ENCODE data around the gene ADARB1.
"Not testable (repeated sequence)": the region's sequence is repeated elsewhere in the genome, so short reads cannot be mapped to it uniquely, and the experiment has no call there.

The ADARB1 gene

DNA sequence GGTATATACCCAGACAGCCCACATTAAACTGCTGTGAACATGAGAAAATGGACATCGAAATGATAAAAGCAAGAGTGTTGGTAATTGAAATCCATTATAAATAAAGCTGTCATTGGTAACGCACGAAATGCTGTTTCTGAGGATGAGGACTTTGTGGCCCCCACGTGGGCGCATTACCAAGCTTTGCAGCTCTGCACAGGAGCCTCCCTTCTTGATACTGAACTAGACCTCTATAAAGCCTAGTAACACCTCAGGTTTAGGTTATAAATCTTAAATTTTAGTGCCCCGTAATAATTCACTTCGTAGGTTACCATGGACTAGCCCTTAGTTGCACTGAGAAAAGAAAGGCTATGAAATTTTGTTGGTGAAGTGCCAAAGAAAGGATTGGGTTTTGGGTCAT, 45.4 kb downstream of the ADARB1 start:
- no peak for DNase-seq

DNA sequence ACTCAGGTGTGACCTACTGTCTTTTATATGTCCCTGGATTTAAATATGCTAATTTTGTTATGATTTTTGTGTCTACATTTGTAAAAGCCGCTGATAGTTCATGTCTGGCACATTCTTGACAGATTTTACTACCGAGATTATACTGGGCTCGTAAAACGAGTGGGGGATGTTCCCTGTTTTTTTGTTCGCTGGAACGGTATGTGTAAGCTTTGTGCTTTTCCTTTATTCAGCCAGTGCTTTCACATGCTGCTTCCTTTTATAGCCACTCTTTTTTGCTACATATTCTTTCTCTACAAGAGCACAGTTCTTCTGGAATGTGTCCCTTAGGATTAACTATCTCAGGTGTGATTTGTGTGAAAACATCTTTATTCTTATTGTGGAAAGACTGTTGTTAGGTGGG, 46.6 kb downstream of the ADARB1 start:
- DNase-seq, result no peak

DNA sequence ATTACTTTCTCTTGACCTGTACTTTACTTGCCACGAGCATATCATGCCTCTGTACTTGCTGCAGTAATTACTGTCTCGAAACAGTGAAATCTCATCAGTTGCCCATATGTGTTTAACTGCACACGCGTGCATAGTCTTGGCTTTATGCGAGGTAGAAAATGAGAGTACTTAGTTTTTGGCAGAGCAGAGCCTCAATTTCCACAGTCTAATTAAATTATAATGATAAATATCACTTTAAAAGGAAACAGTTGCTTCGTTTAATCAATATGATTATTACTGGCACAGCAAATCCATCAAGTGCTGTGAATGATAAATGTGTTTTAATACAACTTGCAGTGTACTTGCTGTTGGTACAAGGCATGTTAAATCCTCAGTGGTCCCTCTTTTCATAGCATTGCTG, 47.6 kb downstream of the ADARB1 start:
- DNase-seq, result no peak

DNA sequence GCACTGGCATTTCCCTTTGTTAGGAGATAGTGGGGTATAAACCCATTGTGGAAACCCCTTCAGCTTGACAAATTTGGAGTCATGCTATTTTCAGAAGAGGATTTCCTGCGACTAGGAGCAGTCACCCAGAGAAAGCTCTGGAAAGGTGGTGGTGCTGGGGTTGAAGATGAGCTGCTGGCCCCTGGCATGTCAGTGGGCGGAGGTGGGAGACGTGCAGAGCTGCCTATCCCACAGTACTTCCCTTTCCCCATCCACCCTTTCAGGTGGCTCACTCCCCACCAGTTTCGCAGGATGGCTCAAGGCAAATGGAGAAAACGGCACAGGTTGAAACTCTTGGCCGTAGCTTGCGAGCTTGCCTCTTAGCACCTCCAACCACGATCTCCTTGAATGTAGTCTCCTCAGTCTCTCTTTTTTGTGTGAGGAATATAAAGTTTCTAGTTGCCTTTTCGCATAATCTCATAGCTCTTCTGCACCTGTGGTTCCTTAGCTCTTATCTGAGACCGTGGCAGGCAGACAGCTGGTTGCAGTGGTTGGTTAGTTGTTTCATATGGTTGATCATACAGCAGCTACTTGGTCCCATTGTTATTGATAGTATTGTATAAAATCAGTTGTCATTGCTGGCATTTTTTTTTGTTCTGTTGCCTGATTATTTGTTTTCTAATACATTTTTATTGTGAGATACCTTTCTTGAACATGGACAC, 48.2 kb downstream of the ADARB1 start:
- DNase-seq, result no peak

DNA sequence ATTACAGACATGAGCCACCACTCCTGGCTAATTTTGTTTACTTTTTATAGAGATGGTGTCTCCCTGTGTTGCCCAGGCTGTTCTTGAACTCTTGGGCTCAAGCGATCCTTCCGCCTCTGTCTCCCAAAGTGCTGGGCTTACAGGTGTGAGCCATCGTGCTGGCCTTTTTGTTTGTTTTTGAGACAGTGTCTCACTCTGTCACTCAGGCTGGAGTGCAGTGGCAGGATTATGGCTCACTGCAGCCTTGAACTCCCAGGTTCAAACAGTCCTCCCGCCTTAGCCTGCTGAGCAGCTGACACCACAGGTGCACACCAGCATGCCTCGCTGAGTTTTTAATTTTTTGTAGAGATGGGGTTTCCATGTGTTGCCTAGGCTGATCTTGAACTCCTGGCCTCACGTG, 49.1 kb downstream of the ADARB1 start:
- DNase-seq, result no peak

DNA sequence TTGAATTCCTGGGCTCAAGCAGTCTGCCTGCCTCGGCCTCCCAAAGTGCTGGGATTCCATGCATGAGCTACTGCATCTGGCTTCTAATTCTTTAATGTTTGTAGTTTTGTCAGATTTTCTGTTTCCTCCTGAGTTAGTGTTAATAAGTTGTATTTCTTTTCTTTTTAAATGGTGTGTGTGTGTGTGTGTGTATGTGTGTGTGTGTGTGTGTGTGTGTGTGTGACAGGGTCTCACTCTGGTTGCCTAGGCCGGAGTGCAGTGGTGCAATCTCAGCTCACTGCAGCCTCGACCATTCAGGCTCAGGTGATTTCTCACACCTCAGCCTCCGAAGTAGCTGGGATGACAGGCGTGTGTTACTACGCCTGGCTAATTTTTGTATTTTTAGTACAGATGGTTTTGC, 50.2 kb downstream of the ADARB1 start:
- DNase-seq, result no peak

DNA sequence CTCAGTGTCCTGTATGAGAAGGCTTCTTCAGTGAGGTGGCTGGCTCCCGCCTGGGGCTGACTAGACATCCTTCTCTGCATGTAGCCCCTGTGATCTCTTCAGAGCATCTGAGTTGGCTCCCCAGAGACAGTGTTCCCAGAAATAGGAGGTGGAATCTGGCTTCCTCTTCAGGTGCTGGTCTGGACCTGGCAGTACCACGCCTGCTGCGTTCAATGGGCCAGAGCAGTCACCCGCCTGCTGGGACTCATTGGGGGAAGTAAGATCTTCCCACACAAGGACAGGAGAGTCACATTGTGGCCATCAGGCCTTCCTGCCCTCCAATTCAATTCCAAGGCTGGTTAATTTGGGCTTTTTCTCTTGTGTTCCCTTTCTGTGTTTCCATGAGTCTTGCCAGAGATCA, 51.0 kb downstream of the ADARB1 start:
- DNase-seq, result no peak

DNA sequence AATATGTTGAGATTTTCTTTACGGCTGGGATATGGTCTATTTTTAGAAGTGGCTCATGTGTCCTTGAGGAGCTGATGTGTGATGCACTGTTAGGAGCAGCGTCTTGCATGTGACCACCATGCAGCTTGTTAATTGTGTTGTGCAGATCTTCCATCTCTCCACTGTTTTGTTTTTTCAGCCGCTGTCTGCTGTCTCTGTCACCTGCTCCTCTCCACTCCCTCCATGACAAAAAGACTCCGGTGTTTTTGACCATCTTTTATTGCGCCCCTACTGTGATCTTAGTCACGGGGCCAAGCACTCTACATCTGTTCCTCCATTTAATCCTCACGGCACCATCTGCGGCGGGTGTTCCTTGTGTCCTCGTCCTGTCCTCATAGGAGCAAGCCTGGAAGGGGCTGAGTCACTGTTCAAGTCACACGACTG, 51.8 kb downstream of the ADARB1 start:
- no peak for DNase-seq

DNA sequence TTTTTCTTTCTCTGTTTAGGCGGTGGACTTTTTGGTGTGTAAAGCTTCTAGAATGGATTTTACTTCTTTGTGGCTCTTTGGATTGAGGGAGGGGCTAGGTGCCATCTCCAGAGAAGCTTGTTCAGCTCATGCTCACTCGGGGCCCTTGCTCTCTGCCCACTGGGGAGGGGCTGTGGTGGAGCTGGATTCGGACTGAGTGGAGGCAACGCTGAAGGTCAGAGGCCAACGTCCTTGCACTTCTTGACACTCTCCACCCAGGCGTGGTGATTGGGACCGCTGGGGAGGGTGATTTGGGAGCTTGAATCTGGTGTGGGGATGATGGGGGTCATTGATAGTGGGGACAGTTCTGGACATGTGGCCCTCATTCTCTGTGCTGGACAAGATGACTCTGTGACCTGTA, 52.6 kb downstream of the ADARB1 start:
- DNase-seq, result no peak

DNA sequence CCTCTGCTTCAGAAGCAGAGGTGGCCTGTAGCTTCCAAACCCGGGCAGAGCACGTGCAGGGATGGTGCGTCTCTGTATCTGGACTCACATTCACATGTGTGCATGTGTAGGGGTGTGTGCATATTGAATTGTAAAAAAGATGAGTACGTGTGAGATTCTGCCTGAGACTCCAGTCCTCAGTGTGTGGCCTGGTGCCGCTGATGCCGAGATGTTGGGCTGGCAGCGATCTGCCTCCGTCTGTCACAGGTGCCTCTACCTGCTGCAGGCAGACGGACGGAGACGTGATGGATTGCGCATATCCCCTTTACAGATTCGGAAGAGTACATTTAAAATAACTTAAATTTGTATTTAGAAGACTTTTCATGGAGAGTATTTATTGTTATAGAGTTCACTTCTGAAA, 53.6 kb downstream of the ADARB1 start:
- no peak for DNase-seq

DNA sequence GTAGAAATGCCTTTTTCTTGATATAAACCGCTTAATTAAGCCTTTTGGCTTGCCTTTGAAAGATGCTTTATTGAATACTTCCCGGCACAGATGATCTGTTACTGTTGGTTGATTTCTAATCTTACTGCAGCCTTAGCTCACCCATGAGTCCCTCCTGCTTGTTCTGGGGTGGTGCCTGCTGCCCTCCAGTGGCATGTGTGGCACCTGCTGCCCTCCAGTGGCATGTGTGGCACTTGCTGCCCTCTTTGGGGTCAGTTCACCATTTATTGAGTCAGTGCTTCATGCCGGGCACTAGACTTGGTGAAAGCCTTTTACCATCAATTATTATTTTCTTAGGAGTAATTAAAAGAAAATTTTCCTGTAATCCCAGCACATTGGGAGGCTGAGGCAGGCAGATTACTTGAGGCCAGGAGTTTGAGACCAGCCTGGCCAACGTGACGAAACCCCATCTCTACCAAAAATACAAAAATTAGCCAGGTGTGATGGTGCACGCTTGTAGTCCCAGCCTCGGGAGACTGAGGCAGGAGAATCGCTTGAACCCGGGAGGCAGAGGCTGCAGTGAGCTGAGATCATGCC, 54.3 kb downstream of the ADARB1 start:
- no peak for DNase-seq

DNA sequence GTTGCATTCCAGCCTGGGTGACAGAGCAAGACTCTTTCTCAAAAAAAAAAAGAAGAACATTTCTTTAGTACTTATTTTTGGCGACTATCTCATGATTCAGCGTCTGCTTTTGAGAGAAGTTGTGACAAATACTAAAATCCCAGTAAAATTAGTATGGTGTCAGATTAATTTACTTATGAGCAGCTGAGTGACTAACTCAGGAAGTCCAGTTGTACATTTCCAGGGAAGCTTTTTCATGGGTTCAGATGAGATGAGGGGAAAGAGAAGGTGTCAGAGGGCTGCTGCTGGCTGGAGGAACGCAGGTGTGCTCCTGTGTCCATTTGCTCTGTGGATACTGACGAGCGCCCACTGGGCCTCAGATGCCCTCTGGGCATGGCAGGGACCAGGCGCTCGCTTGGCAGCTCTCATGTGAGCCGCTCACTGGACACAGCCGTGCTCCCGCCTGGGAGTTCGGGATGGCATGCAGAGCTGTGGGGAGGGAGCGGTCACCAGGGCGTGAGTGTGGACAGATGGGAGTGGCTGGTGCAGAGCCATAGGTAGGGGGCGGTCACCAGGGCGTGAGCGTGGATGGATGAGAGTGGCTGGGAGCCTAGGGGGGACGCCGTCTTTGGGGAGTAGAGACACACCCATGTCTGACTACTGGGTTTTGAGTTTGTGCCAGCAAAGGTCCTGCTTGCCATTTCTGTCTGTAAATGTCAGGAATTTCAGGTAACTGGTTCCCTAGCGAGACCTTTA, 55.0 kb downstream of the ADARB1 start:
- DNase-seq, result no peak

DNA sequence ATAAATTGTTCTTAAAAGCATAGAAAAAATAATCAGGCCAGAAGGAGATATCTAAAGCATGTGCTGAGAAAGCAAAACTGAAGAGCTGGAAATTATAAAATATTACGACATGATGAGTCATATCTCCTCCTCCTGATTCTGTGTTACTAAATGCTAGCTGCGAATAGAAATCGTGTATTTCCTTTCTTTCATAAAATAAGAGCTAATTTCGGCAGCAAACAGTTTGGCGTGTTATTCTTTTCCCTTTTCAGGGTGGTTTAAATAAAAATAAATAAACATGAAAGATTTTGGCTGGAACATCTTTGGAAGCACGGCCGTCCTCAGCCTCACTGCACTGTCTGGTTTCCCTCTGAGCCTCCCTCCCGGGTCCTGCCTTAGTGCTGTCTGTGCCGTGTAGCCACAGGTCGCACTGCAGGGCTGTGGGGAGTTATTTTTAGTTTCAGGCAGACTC, 56.0 kb downstream of the ADARB1 start:
- DNase-seq, result no peak

DNA sequence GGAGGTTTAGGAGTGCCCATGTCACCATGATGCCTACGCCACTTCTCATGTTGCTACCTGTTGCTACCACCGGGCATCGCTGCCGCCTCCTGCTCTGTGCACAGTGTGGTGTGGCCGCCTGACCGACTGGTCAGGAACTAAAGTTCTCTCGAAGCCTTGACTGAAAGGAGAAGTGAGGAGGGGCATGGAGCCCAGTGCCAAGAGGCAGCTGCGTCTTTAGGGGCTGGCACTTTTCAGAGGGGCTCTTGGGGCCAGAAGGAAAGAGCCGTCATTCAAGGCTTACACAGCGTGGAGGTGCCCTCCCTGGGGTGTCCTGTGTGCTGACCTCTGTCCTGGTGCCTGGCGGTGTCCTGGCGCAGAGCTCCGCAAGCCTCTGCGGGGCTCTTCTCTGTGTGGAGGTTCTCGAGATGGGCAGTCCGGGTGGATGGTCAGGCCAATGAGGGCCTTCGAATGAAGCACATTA, 57.2 kb downstream of the ADARB1 start:
- DNase-seq, result no peak

DNA sequence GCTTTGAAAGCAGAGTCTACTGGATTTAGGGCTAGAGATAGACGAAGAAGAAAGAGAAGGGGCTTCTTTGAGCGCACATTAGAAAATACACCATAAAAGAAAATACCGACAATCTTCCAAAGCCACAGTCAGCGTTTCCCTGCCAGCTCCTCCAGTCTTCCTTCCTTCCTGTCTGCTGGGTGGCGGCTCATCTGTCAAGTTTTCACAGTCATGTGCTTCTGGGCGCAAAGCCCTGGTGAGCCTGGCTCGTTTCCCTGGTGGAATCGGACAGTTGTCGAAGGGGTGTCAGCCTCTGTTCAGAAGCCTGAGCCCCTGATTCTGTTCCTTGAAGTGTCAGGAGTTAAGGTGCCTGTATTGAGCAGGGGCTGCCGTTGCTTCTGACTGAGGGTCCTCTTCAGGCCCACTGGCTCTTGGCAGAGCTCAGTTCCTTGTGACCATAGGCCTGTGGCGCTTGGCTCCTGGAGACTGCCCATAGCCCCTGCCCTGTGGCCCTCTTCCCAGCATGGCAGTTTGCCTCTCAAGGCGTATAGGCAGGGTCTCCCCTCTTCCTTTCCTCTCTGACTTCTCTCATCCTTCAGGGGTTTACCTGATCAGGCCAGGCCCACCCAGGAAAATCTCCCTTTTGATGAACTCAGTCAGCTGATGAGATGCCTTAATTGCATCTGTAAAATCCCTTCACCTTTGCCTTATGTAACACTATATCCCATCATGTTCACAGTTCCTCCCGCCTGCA, 58.6 kb downstream of the ADARB1 start:
- DNase-seq, result no peak

DNA sequence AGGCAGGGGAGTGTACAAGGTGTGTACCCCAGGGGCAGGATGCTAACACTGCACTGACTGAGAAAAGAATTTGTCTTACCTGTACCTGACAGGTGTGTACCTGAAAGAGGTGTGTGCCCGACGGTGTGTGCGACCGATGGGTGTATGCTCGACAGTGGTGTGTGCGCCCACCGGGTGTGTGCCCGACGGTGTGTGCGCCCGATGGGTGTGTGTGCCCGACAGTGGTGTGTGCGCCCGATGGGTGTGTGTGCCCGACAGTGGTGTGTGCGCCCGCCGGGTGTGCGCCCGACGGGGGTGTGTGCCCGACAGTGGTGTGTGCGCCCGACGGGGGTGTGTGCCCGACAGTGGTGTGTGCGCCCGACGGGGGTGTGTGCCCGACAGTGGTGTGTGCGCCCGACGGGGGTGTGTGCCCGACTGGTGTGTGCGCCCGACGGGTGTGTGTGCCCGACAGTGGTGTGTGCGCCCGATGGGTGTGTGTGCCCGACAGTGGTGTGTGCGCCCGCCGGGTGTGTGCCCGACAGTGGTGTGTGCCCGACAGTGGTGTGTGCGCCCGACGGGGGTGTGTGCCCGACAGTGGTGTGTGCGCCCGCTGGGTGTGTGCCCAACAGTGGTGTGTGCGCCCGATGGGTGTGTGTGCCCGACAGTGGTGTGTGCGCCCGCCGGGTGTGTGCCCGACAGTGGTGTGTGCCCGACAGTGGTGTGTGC, 59.3 kb downstream of the ADARB1 start:
- DNase-seq, result not testable (repeated sequence)

DNA sequence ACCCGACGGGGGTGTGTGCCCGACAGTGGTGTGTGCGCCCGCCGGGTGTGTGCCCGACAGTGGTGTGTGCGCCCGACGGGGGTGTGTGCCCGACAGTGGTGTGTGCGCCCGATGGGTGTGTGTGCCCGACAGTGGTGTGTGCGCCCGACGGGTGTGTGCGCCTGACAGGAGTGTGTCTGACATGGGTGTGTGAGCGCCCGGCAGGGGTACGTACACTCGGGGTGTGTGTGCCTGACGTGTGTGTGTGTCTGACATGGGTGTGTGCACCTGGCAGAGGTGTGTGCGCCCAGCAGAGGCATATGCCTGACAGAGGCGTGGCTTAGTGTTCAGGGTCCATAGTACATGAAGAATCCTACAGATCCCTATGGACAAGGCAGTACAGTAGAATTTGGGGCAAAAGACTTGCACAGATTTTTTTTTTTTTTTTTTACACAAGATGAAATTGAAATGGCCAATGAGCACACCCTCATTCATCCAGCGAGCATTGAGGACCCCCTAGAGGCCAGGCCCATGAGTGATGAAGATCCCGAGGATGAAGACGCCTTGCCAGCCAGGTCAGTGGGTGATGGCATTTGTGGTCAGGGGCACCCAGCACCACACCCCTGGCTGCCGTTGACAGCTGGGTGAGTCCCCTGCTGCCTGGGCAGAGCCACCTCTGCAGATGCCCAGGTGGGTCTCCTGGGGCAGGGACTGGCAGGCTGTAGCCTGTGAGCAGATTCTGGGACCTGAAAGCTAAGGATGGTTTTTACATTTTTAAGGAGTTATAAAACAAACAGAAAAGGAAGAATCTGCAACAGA, 60.1 kb downstream of the ADARB1 start:
- no peak for DNase-seq

DNA sequence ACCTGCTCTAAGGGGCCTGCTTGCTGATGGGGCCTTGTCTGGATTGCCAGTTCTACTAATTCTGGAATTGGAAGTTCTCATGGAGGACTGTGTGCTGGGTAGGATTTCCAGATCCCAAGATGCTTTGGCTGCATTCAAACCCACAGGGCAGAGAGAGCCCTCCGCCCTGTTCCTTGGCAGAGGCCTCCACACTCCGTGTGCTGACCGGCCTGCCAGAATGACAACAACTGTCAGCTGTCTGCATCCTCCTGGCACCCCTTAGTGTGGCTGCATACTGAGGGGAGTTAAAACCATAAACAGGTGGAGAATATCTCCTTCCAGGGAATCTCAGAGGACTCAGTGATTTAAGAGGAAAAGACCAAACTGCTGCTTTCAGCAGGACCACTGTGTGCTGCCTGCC, 60.7 kb downstream of the ADARB1 start:
- DNase-seq, result no peak

DNA sequence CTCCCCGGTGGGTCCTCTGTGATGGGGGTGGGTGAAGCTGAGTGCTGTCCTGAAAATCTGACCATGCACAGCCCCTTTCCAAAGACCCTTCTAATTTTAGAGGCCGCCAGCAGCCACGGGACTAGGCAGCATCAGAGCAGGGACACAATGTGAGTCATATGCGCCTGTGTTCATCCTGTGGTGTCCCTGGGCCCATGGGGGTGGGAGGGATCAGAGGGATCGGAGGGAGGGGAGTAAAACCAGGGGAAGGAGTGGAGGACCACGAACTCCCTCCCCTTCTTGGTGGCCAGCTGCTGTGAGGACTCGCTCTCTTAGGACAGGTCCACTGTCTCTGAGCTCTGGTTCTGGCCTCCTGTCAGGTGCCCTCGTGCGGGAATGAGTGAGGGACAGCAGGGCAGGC, 61.5 kb downstream of the ADARB1 start:
- DNase-seq, result no peak

DNA sequence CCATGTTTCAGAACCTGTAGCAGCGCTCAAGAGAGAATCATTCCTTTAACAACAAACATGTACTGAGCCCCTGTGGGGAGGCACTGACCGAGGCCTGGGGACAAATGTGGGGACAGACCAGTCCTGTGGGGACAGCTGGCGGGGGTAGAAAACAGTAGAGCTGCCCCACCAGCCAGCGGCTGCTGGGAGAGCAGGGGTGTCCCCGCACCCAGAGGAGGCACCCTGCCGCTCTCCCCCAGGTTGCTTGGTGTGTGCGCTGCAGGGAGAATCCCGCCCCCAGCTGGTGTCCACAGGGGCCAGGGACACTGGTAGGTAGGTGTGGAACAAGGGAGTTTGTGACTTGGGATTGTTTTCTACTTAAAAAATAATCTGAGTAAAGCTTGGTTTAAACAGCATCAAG, 62.1 kb downstream of the ADARB1 start:
- no peak for DNase-seq

DNA sequence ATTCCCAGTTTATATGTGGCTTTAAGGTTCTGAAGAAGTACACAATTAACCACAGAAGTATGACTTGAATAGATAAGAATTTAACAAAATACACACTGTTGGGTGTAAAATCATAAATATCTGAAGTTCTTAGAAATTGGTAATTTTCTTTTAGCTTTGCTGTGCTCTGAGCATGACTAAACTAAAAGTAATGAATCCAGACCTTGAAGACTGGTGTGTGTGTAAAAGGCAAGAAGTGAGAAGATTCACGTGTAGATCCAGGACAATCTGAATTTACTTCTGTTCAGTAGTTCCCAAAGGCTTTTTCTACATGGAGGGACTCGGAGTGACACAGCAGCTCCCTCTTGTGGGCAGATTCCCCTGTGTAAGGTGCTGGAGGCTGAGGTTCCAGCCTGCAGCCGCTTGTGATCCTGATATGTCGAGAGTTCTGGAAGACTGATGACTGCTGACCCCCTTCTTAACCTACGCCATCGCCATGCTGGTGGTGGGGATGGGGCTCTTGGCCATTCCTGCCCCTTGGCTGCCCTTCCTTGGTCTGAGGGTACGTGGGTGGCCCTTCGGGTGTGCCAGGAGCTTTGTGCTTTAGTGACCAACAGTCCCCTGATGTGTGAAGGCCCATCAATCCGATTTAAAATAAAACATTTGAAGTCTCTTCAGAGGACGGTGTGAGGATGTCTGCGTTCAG, 62.7 kb downstream of the ADARB1 start:
- no peak for DNase-seq

DNA sequence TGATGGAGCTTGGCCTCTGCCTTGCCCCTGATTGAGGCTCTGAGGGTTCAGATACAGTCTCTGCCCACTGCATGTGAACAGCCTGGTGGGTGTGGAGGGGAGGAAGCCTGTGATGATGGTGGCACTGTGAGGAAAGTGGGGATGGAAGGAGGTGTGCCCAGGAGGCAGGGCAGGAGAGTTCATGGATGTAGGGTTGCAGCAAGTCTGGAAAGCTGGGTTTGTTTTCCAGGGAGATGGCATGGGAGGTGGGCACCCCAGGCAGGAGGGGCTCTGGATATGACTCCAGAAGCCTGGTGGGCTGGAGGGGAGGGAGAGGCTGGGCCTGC, 63.2 kb downstream of the ADARB1 start:
- DNase-seq, result no peak
